Mesodermal cell (in vitro differentiated cells): ENCODE results near the gene FOXC1.

Experiments used
- H3K27ac ChIP-seq: 2 replicates; pipeline ENCODE4 v1.7.0; 2013; ENCODE audit warnings: mild to moderate bottlenecking, low read depth, low read length, moderate library complexity; ENCODE audit not compliant: severe bottlenecking
- H3K36me3 ChIP-seq: 2 replicates; pipeline ENCODE4 v1.7.1; 2013; ENCODE audit warnings: mild to moderate bottlenecking, low read length, moderate library complexity; ENCODE audit not compliant: control insufficient read depth, insufficient read depth
- H3K4me1 ChIP-seq: one replicate; pipeline ENCODE4 v1.7.1; 2013; ENCODE audit warnings: mild to moderate bottlenecking, low read length; ENCODE audit not compliant: insufficient read depth, control insufficient read depth, poor library complexity, severe bottlenecking
- H3K4me3 ChIP-seq: 2 replicates; pipeline ENCODE4 v1.7.0; 2013; ENCODE audit warnings: low read length, control low read depth, mild to moderate bottlenecking; ENCODE audit not compliant: insufficient read depth, poor library complexity, severe bottlenecking; ENCODE audit errors: extremely low read depth
- H3K9me3 ChIP-seq: 2 replicates; pipeline ENCODE4 v1.7.1; 2013; ENCODE audit warnings: mild to moderate bottlenecking, low read length, moderate library complexity; ENCODE audit not compliant: control insufficient read depth
- WGBS, 2 experiments: methylation state at CpG; one replicate each; pipeline ENCODE4 v1.1.5; 2013; ENCODE audit warnings: missing lambda C conversion rate in 2 of 2; ENCODE audit not compliant: insufficient coverage in 2 of 2; 5-methylcytosine and 5-hydroxymethylcytosine counted together

FOXC1 gene

GRCh38 chr6:1606780-1607515 is 2.8 kb upstream of the FOXC1 start:
- no peak overlapping the region for H3K4me3 ChIP-seq
- no peaks in the 10 kb centered on the region for H3K36me3 ChIP-seq
- WGBS, 2 experiments = 0% methylated on average over 11 to 12 of the region's 22 CpGs
- peaks cover 23% of the 10 kb centered on the region for H3K4me1 ChIP-seq
- H3K9me3 ChIP-seq = no peaks in the 10 kb centered on the region
- no peak overlapping the region for H3K27ac ChIP-seq

- H3K4me3 ChIP-seq = no peak overlapping the region
- no peaks in the 10 kb centered on the region for H3K36me3 ChIP-seq
- no peak overlapping the region for H3K27ac ChIP-seq
- H3K9me3 ChIP-seq = no peaks in the 10 kb centered on the region
- H3K4me1 ChIP-seq = peaks cover 26% of the 10 kb centered on the region
- WGBS, 2 experiments = 1% methylated on average over 19 to 26 of the region's 32 CpGs
Measured at GRCh38 chr6:1607516-1608221, 2.0 kb upstream of the FOXC1 start.

GRCh38 chr6:1608222-1609040 is 1.3 kb upstream of the FOXC1 start:
- WGBS, 2 experiments = 2% methylated on average over 54 to 55 of the region's 59 CpGs
- no peaks in the 10 kb centered on the region for H3K36me3 ChIP-seq
- no peak overlapping the region for H3K4me3 ChIP-seq
- H3K9me3 ChIP-seq = no peaks in the 10 kb centered on the region
- H3K27ac ChIP-seq = no peak overlapping the region
- H3K4me1 ChIP-seq = peaks cover 26% of the 10 kb centered on the region

- WGBS, 2 experiments = 1% methylated on average over 53 of the region's 58 CpGs
- Histone ChIP-seq H3K27ac (no peak overlapping the region), H3K4me1 (peaks cover 26% of the 10 kb centered on the region), H3K9me3 (no peaks in the 10 kb centered on the region), H3K36me3 (no peaks in the 10 kb centered on the region), H3K4me3 (peak overlapping the region; percentile 37)
Measured at GRCh38 chr6:1609041-1609647, 571 bp upstream of the FOXC1 start.

GRCh38 chr6:1610497-1611321 is 994 bp downstream of the FOXC1 start:
- Histone ChIP-seq H3K36me3 (no peaks in the 10 kb centered on the region), H3K4me1 (peaks cover 19% of the 10 kb centered on the region), H3K9me3 (no peaks in the 10 kb centered on the region), H3K27ac (no peak overlapping the region), H3K4me3 (peak overlapping the region; percentile 38)
- 1 to 2% methylated on average over 87 to 99 of the region's 101 CpGs for WGBS, 2 experiments

- Histone ChIP-seq H3K4me1 (peaks cover 19% of the 10 kb centered on the region), H3K27ac (no peak overlapping the region), H3K36me3 (no peaks in the 10 kb centered on the region), H3K9me3 (no peaks in the 10 kb centered on the region), H3K4me3 (peak overlapping the region; percentile 38)
- WGBS, 2 experiments = 1 to 3% methylated on average over 6 to 28 of the region's 38 CpGs
Measured at GRCh38 chr6:1611322-1611571, 1.5 kb downstream of the FOXC1 start.

- WGBS, 2 experiments = 0 to 1% methylated on average over 48 to 65 of the region's 71 CpGs
- H3K4me3 ChIP-seq = peak overlapping the region; percentile 43
Measured at GRCh38 chr6:1611572-1612298, 2.0 kb downstream of the FOXC1 start.

GRCh38 chr6:1612299-1612973 is 2.7 kb downstream of the FOXC1 start:
- 0% methylated on average over 2 of the region's 10 CpGs; no CpG with 5 or more reads in 1 of the 2 experiments for WGBS, 2 experiments
- no peaks in the 10 kb centered on the region for H3K36me3 ChIP-seq
- peaks cover 8% of the 10 kb centered on the region for H3K4me1 ChIP-seq
- no peak overlapping the region for H3K27ac ChIP-seq
- H3K4me3 ChIP-seq = peak overlapping the region; percentile 43
- H3K9me3 ChIP-seq = no peaks in the 10 kb centered on the region

More at GRCh38 chr6:1611572-1612298, 2.0 kb downstream of the FOXC1 start:
- H3K27ac ChIP-seq = no peak overlapping the region
- no peaks in the 10 kb centered on the region for H3K36me3 ChIP-seq
- peaks cover 15% of the 10 kb centered on the region for H3K4me1 ChIP-seq
- H3K9me3 ChIP-seq = no peaks in the 10 kb centered on the region

GRCh38 chr6:1612974-1613306 is 3.2 kb downstream of the FOXC1 start:
- H3K27ac ChIP-seq = no peak overlapping the region
- peaks cover 5% of the 10 kb centered on the region for H3K4me1 ChIP-seq
- no peaks in the 10 kb centered on the region for H3K36me3 ChIP-seq
- H3K9me3 ChIP-seq = no peaks in the 10 kb centered on the region
- 25% methylated on average over 4 of the region's 7 CpGs; no CpG with 5 or more reads in 1 of the 2 experiments for WGBS, 2 experiments
- H3K4me3 ChIP-seq = peak overlapping the region; percentile 27
